ENCODE results near the gene GNB2.
"Not testable (repeated sequence)": the region's sequence is repeated elsewhere in the genome, so short reads cannot be mapped to it uniquely, and the experiment has no call there.

GNB2 gene

DNA sequence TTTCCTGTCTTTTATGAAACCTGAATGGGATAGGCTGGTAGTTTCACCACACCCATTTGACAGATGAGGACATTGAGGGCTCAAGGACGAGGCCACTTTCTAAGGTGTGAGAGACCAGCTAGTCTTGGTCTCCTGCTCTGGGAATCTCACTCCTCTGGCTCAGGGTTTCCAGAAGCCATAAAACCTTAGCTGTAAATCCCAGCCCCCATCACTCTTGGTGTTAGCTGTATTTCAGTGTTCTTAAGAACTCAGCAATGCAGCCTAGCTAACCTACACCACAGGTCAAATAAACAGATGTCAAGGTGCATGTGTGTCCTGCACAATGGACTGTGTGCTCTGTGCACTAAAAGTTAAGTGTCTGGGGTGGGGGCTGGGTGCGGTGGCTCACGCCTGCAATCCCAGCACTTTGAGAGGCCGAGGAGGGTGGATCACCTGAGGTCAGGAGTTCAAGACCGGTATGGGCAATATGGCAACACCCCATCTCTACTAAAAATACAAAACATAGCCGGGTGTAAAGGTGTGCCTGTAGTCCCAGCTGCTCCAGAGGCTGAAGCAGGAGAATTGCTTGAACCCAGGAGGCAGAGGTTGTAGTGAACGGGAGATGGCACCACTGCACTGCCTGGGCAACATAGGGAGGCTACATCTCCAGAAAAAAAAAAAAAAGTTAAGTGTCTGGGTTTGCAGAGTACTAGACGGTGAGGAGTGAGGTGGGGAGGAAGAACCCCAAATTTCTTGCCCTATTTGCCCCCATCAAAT lies 46.2 kb downstream of the GNB2 start:
- ATAC-seq (no peak), DNase-seq (no peak)
- Mint-ChIP-seq H3K9me3 (no peaks in the 10 kb centered on the region), H3K36me3 (ENCODE audit: low read depth) (no peaks in the 10 kb centered on the region), H3K27ac (no peak overlapping the region), H3K27me3 (peaks cover 35% of the 10 kb centered on the region), H3K4me1 (no peaks in the 10 kb centered on the region), H3K4me3 (no peak overlapping the region)

DNA sequence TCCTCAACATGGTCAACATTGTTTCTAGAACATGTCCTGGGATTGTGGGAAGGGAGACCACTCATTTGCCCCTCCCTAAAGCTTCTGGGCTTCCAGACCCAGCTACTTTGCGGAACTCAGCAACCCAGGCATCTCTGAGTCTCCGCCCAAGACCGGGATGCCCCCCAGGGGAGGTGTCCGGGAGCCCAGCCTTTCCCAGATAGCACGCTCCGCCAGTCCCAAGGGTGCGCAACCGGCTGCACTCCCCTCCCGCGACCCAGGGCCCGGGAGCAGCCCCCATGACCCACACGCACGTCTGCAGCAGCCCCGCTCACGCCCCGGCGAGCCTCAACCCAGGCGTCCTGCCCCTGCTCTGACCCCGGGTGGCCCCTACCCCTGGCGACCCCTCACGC lies 46.7 kb downstream of the GNB2 start, which contains the start of gene EPO:
TSS of gene EPO (plus strand) at position 190 of the 392 bp plus-strand sequence. CDS start 513 bp downstream, outside the sequence.
- no peak for ATAC-seq
- Mint-ChIP-seq H3K27ac (no peak within 1 kb of the TSS), H3K27me3 (peaks cover 38% of the 10 kb centered on the region), H3K9me3 (no peaks in the 10 kb centered on the region), H3K4me3 (no peak within 1 kb of the TSS), H3K4me1 (peaks cover 3% of the 10 kb centered on the region), H3K36me3 (ENCODE audit: low read depth) (no peaks in the 10 kb centered on the region)
- DNase-seq: no peak

DNA sequence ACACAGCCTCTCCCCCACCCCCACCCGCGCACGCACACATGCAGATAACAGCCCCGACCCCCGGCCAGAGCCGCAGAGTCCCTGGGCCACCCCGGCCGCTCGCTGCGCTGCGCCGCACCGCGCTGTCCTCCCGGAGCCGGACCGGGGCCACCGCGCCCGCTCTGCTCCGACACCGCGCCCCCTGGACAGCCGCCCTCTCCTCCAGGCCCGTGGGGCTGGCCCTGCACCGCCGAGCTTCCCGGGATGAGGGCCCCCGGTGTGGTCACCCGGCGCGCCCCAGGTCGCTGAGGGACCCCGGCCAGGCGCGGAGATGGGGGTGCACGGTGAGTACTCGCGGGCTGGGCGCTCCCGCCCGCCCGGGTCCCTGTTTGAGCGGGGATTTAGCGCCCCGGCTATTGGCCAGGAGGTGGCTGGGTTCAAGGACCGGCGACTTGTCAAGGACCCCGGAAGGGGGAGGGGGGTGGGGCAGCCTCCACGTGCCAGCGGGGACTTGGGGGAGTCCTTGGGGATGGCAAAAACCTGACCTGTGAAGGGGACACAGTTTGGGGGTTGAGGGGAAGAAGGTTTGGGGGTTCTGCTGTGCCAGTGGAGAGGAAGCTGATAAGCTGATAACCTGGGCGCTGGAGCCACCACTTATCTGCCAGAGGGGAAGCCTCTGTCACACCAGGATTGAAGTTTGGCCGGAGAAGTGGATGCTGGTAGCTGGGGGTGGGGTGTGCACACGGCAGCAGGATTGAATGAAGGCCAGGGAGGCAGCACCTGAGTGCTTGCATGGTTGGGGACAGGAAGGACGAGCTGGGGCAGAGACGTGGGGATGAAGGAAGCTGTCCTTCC lies 47.3 kb downstream of the GNB2 start:
- ATAC-seq: no peak
- H3K36me3 Mint-ChIP-seq (ENCODE audit: low read depth): no peaks in the 10 kb centered on the region
- no peaks in the 10 kb centered on the region for H3K9me3 Mint-ChIP-seq
- H3K4me1 Mint-ChIP-seq: peaks cover 3% of the 10 kb centered on the region
- no peak for DNase-seq
- H3K27ac Mint-ChIP-seq: no peak overlapping the region
- no peak overlapping the region for H3K4me3 Mint-ChIP-seq
- peaks cover 38% of the 10 kb centered on the region for H3K27me3 Mint-ChIP-seq

DNA sequence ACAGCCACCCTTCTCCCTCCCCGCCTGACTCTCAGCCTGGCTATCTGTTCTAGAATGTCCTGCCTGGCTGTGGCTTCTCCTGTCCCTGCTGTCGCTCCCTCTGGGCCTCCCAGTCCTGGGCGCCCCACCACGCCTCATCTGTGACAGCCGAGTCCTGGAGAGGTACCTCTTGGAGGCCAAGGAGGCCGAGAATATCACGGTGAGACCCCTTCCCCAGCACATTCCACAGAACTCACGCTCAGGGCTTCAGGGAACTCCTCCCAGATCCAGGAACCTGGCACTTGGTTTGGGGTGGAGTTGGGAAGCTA lies 47.9 kb downstream of the GNB2 start:
- Mint-ChIP-seq H3K9me3 (no peaks in the 10 kb centered on the region), H3K4me1 (peaks cover 3% of the 10 kb centered on the region), H3K27me3 (peaks cover 38% of the 10 kb centered on the region), H3K27ac (no peak overlapping the region), H3K36me3 (ENCODE audit: low read depth) (no peaks in the 10 kb centered on the region), H3K4me3 (no peak overlapping the region)
- DNase-seq (no peak), ATAC-seq (no peak)

DNA sequence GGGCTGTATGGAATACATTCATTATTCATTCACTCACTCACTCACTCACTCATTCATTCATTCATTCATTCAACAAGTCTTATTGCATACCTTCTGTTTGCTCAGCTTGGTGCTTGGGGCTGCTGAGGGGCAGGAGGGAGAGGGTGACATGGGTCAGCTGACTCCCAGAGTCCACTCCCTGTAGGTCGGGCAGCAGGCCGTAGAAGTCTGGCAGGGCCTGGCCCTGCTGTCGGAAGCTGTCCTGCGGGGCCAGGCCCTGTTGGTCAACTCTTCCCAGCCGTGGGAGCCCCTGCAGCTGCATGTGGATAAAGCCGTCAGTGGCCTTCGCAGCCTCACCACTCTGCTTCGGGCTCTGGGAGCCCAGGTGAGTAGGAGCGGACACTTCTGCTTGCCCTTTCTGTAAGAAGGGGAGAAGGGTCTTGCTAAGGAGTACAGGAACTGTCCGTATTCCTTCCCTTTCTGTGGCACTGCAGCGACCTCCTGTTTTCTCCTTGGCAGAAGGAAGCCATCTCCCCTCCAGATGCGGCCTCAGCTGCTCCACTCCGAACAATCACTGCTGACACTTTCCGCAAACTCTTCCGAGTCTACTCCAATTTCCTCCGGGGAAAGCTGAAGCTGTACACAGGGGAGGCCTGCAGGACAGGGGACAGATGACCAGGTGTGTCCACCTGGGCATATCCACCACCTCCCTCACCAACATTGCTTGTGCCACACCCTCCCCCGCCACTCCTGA lies 49.1 kb downstream of the GNB2 start:
- H3K36me3 Mint-ChIP-seq (ENCODE audit: low read depth): no peaks in the 10 kb centered on the region
- ATAC-seq (no peak), DNase-seq (no peak)
- H3K4me1 Mint-ChIP-seq: peaks cover 3% of the 10 kb centered on the region
- H3K27me3 Mint-ChIP-seq: peaks cover 45% of the 10 kb centered on the region
- H3K27ac Mint-ChIP-seq: no peak overlapping the region
- no peaks in the 10 kb centered on the region for H3K9me3 Mint-ChIP-seq
- H3K4me3 Mint-ChIP-seq: no peak overlapping the region

DNA sequence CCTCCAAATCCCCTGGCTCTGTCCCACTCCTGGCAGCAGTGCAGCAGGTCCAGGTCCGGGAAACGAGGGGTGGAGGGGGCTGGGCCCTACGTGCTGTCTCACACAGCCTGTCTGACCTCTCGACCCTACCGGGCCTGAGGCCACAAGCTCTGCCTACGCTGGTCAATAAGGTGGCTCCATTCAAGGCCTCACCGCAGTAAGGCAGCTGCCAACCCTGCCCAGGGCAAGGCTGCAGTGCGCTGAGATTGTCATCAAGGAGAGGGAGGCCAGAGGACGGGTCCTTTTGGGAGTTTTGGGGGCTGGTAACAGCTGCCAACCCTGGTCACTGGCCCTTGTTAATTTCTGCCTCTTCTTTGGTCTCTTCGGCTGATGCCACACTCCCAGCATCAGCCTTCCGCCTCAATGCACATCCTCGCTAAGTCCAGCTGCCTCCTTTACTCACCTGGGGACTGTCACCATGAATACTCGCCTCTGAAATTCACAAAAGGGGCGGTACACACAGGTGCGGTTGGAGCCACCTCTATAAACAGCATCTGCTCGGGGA lies 50.3 kb downstream of the GNB2 start:
- no peak for ATAC-seq
- Mint-ChIP-seq H3K27ac (no peak overlapping the region), H3K27me3 (peaks cover 50% of the 10 kb centered on the region), H3K36me3 (ENCODE audit: low read depth) (no peaks in the 10 kb centered on the region), H3K4me3 (no peak overlapping the region), H3K9me3 (no peaks in the 10 kb centered on the region), H3K4me1 (peaks cover 3% of the 10 kb centered on the region)
- no peak for DNase-seq

DNA sequence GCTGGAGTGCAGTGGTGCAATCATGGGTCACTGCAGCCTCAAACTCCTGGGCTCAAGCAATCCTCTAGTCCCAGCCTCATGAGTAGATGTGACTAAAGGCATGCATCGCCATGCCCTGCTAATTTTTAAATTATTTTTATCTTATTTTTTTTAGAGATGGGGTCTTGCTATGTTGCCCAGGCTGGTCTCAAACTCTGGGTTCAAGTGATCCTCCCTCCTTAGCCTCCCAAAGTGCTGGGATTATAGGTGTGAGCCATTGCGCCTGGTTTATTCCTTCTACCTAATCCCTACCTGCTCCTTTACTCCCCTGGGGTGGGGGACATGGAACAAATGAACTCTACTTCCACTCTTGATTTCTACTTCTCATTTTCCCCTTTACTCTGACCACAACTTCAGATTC lies 50.8 kb downstream of the GNB2 start:
- not testable (repeated sequence) for H3K4me1 Mint-ChIP-seq, ATAC-seq

DNA sequence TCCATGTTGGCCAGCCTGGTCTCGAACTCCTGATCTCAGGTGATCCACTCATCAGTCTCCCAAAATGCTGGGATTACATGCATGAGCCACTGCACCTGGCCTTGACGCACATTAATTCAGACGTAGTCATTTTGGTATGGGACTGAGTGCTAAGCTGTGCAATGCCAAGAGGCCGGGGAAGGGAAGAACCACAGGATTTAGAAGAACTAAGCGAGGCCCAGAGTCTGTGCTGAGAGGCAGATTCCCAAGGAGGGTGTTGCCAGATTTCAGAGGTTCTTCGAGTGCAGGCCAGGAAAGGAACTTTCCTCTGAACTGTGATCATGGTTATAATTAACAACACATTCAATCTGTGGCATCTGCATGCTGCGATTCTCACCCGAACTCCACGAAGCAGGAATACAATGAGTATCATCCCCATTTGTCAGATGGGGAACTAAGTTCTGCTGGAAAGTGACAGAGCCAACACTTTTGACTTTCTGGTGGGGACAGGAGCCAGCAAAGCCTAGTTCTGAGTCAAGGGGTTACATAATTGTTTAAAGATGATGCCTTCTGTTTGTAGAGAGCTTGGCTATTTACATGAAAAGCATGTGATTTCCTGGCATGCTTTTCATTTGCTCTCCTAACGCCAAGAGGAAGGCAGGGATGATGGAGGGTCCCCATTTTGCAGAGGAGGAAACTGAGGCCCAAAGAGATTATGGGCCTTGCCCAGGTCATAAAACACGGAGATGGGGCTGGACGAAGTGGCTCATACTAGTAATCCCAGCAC lies 53.6 kb downstream of the GNB2 start:
- DNase-seq (no peak), ATAC-seq (no peak)
- Mint-ChIP-seq H3K4me3 (no peak overlapping the region), H3K27me3 (peaks cover 27% of the 10 kb centered on the region), H3K9me3 (no peaks in the 10 kb centered on the region), H3K27ac (no peak overlapping the region), H3K4me1 (peaks cover 3% of the 10 kb centered on the region), H3K36me3 (ENCODE audit: low read depth) (no peaks in the 10 kb centered on the region)

More for the DNA sequence above, 50.8 kb downstream of the GNB2 start:
- H3K27ac Mint-ChIP-seq; DNase-seq; H3K4me3 Mint-ChIP-seq; H3K36me3 Mint-ChIP-seq (ENCODE audit: low read depth); H3K9me3 Mint-ChIP-seq: not testable (repeated sequence)
- peaks cover 47% of the 10 kb centered on the region for H3K27me3 Mint-ChIP-seq

DNA sequence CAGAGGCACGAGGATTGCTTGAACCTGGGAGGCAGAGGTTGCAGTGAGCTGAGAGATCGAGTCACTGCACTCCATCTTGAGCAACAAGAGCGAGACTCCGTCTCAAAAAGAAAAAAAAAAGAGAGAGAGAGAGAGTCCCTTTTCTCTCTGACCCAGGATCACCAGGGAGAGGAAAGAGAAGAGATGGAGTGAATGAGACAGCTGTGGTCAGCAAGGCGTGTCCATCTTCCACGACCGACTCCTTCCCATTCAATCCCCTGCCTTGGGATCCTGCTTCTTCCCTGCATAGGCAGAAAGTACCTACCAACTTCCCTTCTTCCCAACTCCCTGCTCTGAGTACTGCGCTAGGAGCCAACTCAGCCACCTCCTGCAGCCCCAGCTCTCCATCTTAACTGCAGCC lies 54.7 kb downstream of the GNB2 start:
- peaks cover 19% of the 10 kb centered on the region for H3K27me3 Mint-ChIP-seq
- no peak for ATAC-seq

More for the DNA sequence above, 54.7 kb downstream of the GNB2 start:
- H3K4me3 Mint-ChIP-seq: no peak overlapping the region
- peaks cover 3% of the 10 kb centered on the region for H3K4me1 Mint-ChIP-seq
- no peaks in the 10 kb centered on the region for H3K36me3 Mint-ChIP-seq (ENCODE audit: low read depth)
- DNase-seq: no peak
- no peak overlapping the region for H3K27ac Mint-ChIP-seq
- no peaks in the 10 kb centered on the region for H3K9me3 Mint-ChIP-seq
